HL-60 (cell line): ENCODE data around the gene CSH1.

Source experiments
- DNase-seq, 2 experiments: peaks; one replicate each; pipeline ENCODE4 v3.0.0-alpha.2; 2010 to 2020; ENCODE audit warnings: low read depth in 1 of 2, low spot score in 1 of 2
- H3K27ac ChIP-seq: fragments of 250-450 bp; sonication (Bioruptor Pico); replicated peaks from 2 replicates; pipeline ENCODE4 v1.5.1; 2020; ENCODE audit warnings: mild to moderate bottlenecking, moderate library complexity
- H3K27me3 ChIP-seq: fragments of 250-450 bp; sonication (Bioruptor Pico); 2 replicates; pipeline ENCODE4 v1.5.1; 2021; ENCODE audit warnings: mild to moderate bottlenecking, moderate library complexity; ENCODE audit not compliant: insufficient read depth, poor library complexity, severe bottlenecking
- H3K4me3 ChIP-seq: replicated peaks from 2 replicates; pipeline ENCODE4 v1.5.1; 2011; ENCODE audit warnings: mild to moderate bottlenecking, control low read depth, low read length; ENCODE audit not compliant: insufficient read depth
- GABPA ChIP-seq: IDR thresholded peaks from 2 replicates; pipeline ENCODE4 v1.6.1; 2012; ENCODE audit warnings: low read depth
- POLR2AphosphoS5 ChIP-seq: IDR thresholded peaks from 2 replicates; pipeline ENCODE4 v1.6.1; 2012; ENCODE audit warnings: low read depth
- SPI1 ChIP-seq: IDR thresholded peaks from 2 replicates; pipeline ENCODE4 v1.6.1; 2012; ENCODE audit warnings: low read depth, mild to moderate bottlenecking, borderline replicate concordance
- TF ChIP-seq, protein P1 (sequence below): IDR thresholded peaks from one replicate; pipeline ENCODE4 v1.5.1; 2011; ENCODE audit warnings: low read length, control low read depth, inconsistent platforms; ENCODE audit not compliant: insufficient read depth
- TF ChIP-seq, protein P2 (sequence below): IDR thresholded peaks from 2 replicates; pipeline ENCODE4 v1.6.1; 2012; ENCODE audit warnings: low read depth; ENCODE audit not compliant: insufficient replicate concordance

The CSH1 gene

DNA sequence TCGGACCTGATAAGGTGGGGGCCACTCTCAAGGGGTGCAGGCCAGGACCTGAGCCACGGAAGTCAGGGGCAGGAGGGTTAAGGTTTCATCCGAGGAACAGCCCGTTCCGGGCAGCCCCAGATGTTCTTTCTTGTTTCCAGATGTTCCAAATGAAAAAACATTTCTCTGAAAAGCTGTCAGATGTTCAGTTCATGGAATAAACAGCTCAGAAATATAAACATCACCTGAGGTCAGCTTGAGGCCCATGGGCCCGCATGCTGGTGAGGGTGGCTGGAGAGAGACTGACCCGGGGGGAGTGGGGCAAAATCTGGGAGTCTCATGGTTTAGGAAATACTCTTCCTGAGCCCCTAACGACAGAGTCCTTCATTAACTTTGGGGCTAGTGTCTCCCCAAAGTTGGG lies 37.2 kb upstream of the CSH1 start:
- TF ChIP-seq, protein P1, sequence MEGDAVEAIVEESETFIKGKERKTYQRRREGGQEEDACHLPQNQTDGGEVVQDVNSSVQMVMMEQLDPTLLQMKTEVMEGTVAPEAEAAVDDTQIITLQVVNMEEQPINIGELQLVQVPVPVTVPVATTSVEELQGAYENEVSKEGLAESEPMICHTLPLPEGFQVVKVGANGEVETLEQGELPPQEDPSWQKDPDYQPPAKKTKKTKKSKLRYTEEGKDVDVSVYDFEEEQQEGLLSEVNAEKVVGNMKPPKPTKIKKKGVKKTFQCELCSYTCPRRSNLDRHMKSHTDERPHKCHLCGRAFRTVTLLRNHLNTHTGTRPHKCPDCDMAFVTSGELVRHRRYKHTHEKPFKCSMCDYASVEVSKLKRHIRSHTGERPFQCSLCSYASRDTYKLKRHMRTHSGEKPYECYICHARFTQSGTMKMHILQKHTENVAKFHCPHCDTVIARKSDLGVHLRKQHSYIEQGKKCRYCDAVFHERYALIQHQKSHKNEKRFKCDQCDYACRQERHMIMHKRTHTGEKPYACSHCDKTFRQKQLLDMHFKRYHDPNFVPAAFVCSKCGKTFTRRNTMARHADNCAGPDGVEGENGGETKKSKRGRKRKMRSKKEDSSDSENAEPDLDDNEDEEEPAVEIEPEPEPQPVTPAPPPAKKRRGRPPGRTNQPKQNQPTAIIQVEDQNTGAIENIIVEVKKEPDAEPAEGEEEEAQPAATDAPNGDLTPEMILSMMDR, result no peak
- TF ChIP-seq GABPA (no peak), POLR2AphosphoS5 (no peak), SPI1 (no peak)
- TF ChIP-seq, protein P2, sequence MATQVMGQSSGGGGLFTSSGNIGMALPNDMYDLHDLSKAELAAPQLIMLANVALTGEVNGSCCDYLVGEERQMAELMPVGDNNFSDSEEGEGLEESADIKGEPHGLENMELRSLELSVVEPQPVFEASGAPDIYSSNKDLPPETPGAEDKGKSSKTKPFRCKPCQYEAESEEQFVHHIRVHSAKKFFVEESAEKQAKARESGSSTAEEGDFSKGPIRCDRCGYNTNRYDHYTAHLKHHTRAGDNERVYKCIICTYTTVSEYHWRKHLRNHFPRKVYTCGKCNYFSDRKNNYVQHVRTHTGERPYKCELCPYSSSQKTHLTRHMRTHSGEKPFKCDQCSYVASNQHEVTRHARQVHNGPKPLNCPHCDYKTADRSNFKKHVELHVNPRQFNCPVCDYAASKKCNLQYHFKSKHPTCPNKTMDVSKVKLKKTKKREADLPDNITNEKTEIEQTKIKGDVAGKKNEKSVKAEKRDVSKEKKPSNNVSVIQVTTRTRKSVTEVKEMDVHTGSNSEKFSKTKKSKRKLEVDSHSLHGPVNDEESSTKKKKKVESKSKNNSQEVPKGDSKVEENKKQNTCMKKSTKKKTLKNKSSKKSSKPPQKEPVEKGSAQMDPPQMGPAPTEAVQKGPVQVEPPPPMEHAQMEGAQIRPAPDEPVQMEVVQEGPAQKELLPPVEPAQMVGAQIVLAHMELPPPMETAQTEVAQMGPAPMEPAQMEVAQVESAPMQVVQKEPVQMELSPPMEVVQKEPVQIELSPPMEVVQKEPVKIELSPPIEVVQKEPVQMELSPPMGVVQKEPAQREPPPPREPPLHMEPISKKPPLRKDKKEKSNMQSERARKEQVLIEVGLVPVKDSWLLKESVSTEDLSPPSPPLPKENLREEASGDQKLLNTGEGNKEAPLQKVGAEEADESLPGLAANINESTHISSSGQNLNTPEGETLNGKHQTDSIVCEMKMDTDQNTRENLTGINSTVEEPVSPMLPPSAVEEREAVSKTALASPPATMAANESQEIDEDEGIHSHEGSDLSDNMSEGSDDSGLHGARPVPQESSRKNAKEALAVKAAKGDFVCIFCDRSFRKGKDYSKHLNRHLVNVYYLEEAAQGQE, result no peak
- no peak overlapping the region for H3K27ac ChIP-seq
- DNase-seq, result no peak
- H3K4me3 ChIP-seq, result no peak overlapping the region
- no peaks in the 10 kb centered on the region for H3K27me3 ChIP-seq

DNA sequence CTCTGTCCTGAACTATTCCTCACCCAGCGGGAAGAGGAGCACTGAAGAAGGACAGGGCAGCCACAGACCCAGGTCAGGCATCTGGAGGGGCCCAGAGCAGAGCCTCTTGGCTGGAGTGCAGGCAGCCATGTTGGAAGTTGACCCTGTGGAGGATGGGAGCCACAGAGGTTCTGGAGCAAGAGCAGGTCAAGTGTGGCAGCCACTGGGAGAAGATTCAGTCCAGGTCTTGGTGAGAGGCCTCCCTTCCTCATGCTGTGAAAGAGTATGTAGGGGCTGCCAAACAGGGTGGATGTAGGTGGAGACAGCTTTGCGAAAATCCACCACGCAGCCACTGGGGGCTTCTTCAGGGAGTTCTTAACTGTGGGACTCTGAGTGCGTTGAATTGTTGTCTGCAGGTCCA lies 36.3 kb upstream of the CSH1 start:
- Histone ChIP-seq H3K27me3 (no peaks in the 10 kb centered on the region), H3K27ac (no peak overlapping the region), H3K4me3 (no peak overlapping the region)
- TF ChIP-seq GABPA (no peak), POLR2AphosphoS5 (no peak), SPI1 (no peak)
- TF ChIP-seq, protein P1, result no peak
- TF ChIP-seq, protein P2, result no peak
- no peak for DNase-seq

DNA sequence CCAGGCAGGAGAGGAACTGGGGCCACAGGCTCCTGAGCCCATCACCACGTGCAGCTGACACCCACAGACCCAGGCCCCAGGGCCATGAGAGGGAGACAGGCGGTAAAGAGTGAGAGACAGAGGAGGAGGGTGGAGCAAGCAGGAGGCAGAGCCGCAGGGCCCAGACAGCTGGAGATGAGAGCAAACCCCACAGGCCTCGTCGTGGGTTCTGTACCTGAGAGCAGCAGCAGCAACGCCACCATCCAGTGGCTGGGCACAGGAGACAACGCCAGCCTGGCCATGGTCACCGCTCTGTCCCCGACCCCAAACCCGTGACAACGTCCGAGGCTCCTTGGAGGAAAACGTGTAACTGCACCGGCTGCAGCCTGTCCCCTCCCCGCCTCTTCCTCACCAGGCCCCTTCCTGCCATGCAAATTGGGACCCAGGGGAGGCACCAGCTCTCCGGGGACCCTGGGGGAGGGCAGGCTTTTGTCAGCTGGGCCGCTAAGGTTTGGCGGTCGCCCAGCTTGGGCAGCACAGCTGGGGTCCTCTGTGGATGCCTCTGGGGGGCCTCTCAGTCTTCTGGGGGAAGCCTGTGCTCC lies 35.7 kb upstream of the CSH1 start, which contains the start of gene CD79B:
Gene CD79B (minus strand): TSS at position 351 of the 581 bp plus-strand sequence. CDS start 70 bp downstream, at position 281.
- DNase-seq, result no peak
- H3K27ac ChIP-seq, result no peak within 1 kb of the TSS
- H3K27me3 ChIP-seq, result no peaks in the 10 kb centered on the region
- H3K4me3 ChIP-seq, result no peak within 1 kb of the TSS
- TF ChIP-seq POLR2AphosphoS5 (no peak), SPI1 (no peak), GABPA (no peak)
- TF ChIP-seq, protein P2, result no peak
- TF ChIP-seq, protein P1, result no peak
